Stimulated activated CD8-positive, alpha-beta memory T cell treated with anti-CD3 and anti-CD28 coated beads, Interleukin-15, amount 100 ng/mL, for 48 hours (primary cell): ENCODE data around the gene EPO.

Source experiments
- DNase-seq, 2 donors: peaks; one replicate each; pipeline ENCODE4 v3.0.0-alpha.2; 2020; ENCODE audit warnings: low read depth in 2 of 2

Gene EPO

DNA sequence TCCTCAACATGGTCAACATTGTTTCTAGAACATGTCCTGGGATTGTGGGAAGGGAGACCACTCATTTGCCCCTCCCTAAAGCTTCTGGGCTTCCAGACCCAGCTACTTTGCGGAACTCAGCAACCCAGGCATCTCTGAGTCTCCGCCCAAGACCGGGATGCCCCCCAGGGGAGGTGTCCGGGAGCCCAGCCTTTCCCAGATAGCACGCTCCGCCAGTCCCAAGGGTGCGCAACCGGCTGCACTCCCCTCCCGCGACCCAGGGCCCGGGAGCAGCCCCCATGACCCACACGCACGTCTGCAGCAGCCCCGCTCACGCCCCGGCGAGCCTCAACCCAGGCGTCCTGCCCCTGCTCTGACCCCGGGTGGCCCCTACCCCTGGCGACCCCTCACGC, at the start of gene EPO:
Gene EPO, plus strand, starts transcription at position 190 of the 392 bp plus-strand sequence. CDS start 513 bp downstream, outside the sequence.
- no peak for DNase-seq

DNA sequence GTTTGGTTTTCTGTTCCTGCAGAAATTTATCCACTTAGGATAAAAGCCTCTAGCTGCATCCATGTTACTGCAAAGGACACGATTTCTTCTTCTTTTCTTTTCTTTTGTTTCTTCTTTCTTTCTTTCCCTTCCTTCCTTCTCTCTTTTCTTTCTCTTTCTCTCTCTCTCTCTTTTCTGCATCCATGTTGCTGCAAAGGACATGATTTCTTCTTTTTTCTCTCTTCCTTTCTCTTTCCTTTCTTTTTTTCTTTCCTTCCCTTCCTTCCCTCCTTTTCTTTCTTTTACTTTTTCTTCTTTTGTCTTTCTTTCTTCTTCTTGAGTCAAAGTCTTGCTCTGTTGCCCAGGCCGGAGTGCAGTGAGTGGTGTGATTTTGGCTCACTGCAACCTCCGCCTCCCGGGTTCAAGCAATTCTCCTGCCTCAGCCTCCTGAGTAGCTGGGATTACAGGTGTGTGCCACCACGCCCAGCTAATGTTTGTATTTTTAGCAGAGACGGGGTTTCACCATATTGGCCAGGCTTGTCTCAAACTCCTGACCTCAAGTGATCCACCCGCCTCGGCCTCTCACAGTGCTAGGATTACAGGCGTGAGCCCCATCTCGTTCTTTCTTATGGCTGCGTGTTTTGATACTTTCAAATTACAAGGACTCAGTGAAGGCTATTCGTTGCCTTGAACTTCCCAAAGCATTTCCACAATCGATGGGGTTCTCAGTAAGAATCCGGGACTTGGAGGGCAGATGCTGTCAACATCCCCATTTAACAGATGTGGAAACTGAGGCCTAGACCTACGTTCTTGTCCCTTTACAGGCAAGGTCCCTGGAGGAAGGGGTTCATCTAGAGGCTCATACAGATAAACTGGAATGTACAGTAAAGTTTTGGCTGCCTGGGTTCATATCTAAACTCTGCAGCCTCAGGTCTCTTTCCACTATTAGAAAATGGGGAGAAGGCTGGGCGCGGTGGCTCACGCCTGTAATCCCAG, 48.6 kb upstream of the EPO start:
- DNase-seq = no peak

DNA sequence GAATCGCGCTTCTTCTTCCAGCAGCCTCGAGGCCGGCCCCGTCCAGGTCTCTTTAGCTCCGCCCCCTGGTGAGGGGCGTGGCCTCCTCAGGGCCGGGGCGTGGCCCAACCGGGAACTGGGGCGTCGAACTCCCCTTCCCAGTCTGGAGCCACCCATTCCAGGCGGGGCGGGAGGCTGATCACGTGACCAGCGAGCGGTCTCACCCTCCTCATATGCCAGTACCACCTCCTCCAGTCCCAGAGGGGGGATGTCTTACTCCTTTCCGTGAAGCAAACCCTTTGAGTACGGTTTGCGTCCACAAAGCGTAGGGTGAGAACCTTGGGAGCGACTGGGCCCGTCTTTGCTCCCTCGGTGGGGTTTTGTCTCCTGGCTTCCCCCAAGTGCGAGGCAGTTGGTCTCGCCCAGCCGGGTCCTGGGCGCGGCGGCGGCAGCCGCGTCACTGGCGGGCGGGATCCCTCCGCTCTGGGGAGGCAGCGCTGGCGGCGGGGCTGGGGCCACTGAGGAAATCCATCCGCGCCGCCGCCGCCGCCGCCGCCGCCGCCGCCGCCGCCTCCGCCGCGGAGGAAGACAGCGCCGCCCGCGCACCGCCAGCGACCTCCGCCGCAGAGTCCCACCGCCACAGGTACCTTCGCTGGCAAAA, 46.8 kb upstream of the EPO start, which contains the start of gene GNB2:
Gene GNB2, plus strand, starts transcription at position 439 of the 640 bp plus-strand sequence. CDS start 2,526 bp downstream, outside the sequence.
- DNase-seq = peak; percentile 97

DNA sequence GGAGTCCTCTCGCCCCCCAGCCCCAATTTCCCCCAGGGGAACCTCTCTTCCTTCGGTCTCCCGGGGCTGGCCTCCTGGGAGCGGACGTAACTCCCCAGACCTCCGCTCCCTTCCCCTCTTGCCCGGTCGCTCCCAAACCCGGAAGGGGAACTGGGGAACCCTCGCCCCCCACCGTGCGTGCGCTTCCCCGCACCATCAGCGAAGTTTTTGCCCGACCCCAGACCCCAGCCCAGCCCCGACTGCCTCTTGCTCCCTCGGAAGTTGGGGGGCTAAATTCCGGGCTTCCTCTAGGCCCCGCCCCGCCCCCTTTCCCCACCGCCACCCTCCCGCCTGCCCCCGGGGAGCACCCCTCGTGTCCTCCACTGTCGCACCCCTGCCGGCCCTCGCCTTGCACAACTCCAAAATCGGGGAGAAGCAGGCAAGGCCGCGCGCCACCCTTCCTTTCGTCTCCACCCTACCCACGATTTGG, 46.3 kb upstream of the EPO start:
- no peak for DNase-seq

DNA sequence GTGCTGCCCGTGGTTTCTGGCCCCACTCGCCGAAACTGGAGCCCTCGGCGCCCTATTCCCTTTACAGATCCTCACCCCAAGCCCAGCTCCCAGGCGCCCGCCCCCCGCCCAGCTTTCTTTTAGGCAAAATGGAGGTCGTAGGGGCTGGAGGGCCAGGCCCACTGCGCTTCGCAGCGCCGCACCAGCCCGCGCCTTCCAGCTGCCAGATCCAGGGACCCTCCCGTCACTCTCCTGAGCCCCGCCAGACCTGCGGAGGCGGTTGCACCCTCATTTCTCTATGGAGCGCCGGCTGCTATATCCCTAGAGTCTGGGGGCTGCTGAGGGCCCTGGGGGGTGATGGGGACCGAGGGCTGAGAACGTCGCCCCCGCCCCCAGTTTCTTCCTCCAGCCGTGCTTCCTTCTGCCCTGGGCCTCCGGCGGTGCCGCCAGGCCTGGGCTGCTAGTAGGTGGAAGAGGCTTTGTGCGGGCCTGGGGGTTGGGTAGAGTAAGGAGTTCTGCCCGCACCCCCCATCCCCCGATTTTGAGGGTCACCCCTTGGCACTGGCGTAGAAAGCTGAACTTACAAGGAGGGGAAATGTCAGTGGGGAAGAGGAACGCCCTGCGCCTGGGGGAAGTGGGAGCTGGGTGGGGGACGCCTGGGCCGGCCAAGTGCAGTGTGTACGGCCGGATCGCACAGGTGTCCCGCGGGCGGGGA, 45.7 kb upstream of the EPO start:
- no peak for DNase-seq

DNA sequence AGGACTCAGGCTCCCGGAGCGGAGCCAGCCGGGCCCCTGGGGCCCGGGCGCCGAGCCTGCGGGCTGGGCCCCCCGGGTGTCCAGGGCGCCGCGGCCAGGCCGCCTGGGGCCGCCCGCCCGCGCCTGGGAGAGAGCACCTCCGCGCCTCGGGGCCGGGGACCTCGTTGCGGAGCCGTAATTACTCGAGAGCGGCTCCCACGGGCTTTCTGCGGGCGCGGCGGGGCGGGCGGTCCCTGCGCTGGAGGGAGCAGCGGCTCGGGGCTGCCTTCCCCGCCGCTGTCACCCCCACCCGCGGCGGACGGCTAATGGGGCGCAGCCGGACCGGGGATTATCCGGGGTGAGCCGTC, 45.2 kb upstream of the EPO start:
- DNase-seq = no peak

DNA sequence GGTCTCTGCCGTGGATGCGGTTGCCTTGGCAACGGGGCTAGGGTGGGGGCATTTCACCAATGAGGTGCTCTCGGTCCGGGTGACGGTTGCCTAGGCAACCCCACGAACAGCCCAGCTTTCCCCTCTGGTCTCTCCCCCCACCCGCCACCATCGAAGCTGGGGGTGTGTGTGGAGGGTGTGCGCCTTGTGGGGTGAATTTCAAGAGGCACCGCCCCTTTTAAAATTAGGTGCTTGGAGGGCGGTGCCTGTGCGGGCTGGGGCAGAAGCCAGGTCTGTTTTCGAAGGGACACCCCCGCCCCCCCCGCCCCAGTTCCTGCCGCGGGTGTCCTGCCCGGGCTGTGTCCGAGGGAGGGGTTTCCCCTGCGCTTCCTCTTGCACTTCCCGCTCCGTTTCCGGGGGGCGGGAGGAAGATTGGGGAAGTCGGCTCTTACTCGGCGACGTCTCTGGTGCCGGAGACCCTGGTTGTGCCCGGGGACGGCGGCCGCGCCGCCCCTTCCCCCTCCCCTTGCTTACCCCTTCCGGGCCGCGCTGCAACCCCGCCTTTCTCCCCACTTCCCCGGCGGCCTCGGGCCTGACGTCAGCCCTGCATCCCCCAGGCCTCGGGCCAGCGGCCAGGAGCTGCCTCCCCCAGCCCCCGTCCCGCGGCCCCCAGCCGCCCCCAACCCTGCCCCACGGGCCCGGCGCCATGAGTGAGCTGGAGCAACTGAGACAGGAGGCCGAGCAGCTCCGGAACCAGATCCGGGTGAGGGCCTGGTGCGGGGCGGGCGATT, 44.5 kb upstream of the EPO start:
- DNase-seq = peak; percentile 78

DNA sequence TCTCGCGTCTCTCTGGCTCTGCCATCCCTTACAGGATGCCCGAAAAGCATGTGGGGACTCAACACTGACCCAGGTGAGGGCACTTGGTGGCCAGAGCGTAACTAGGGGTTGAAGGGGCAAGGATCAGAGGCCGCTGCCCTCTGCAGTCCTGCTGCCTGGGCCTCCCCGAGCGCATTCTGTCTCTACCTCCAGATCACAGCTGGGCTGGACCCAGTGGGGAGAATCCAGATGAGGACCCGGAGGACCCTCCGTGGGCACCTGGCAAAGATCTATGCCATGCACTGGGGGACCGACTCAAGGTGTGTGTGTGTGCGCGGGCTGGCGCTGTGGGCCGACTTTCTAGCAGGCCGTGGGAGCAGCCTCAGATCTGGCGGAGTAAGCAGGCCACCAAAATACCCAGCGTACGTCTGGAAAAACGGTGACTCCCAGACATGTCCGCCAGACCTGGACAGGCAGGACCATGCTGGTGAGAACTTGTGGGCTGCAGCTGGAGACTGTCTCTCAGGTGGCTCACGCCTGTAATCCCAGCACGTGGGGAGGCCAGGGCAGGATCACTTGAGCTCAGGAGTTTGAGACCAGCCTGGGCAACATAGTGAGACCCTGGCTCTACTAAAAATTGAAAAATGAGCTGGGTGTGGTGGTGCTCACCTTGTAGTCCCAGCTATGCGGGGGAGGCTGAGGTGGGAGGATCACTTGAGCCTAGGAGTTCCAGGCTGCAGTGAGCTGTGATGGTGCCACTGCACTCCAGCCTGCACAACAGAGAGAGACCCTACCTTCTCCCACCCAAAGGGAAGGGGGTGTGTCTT, 43.6 kb upstream of the EPO start:
- no peak for DNase-seq

DNA sequence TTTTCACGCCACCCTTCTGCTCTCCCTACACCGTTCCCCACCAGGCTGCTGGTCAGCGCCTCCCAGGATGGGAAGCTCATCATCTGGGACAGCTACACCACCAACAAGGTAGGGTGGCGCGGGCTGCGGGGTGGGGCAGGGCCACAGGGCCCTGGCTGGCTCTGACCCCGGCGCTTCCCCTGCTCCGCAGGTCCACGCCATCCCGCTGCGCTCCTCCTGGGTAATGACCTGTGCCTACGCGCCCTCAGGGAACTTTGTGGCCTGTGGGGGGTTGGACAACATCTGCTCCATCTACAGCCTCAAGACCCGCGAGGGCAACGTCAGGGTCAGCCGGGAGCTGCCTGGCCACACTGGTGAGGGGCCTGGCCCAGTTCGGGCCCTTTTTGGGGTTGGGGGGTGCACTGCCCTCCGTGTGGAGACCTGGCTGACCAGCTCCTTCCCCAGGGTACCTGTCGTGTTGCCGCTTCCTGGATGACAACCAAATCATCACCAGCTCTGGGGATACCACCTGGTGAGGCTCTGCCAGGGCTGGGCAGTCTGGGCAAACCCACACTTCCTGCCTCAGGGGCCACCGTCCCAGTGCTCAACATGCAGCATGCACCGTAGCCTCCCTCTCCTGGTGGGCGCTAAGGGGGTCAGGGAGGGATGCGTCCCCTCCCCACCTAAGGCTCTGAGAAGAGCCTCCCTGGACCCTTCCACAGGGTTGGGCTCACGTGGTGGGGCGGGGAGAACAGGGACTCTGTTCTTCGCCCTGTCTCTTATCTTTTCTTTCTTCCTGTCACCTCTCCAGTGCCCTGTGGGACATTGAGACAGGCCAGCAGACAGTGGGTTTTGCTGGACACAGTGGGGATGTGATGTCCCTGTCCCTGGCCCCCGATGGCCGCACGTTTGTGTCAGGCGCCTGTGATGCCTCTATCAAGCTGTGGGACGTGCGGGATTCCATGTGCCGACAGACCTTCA, 42.7 kb upstream of the EPO start:
- DNase-seq = no peak

DNA sequence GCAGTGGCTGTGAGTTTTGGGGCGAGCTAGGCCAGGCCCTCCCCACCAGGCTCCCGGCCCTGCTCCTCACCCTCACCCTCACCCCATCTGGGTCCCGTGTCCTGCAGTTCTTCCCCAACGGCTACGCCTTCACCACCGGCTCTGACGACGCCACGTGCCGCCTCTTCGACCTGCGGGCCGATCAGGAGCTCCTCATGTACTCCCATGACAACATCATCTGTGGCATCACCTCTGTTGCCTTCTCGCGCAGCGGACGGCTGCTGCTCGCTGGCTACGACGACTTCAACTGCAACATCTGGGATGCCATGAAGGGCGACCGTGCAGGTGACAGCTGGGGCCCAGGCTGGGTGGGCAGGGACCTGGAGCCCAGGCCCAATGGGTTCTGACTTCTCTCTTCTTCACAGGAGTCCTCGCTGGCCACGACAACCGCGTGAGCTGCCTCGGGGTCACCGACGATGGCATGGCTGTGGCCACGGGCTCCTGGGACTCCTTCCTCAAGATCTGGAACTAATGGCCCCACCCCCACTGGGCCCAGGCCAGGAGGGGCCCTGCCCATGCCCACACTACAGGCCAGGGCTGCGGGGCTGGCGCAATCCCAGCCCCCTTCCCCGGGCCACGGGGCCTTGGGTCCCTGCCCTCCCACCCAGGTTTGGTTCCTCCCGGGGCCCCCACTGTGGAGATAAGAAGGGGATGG, 41.8 kb upstream of the EPO start:
- DNase-seq = no peak

DNA sequence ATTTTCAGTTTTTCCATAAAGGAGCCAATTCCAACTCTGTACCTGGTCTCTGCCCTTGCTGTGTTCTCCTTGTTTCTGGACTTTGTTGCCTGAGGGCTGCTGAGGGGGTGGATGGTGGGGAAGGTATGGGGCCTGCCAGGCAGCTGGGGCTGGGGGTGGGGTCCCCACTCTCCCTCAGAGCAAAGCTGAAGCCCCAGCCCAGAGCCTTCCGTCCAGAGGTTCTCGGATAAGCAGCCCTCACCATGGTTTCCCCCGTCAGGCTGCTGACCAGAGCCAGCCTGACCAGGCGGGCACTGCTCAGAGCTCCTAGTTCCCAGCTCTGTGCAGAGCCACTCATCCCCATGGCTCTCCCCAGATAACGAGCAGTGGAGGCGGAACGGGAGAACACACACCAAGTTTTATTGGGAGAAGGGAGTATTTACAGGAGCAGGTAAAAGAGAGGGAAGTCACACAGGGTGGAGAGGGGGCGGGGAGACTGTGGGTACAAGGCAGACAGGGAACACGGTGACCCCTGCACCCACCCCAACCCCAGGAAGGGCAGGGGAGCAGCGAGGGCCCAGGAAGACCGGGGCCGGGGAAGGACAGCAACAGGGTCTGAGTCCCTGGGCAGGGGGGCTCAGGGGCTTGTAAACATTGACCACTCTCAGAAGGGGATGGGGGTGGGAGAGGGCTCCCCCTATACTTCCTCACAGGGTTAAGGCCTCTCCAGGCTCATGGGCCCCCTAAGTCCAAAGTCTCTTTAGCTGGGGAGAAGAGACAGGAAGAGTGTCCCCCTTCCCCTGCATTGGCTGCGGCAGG, 40.9 kb upstream of the EPO start:
- DNase-seq = no peak

DNA sequence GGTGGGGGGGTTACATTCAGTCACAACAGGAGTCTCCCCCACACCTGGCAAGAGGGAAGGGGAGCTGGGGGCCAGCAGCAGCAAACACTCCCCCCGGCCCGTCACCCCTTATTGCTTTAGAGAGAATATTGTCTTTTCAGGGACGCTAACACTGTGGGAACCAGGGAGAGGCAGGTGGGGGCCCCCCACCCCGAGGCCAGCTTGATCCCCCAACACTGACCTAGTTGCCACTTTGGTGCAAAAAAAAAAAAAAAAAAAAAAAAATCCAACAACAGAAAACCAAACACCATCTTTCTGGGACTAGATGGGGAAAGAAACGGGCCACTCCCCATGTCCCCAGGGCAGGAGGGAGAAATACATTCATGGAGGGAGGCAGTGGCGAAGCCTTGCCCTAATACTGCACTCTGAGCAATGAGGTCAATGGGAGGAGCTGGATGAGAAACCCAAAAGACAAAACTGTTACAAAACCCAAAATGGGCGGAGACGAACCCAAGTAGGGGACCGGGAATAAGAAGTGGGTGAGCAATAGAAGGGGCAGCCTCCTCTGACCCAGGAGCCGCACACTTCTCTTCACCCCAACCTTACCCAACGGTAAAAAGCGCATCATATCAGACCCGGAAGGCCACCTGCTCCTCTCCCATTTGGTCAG, 40.2 kb upstream of the EPO start:
- no peak for DNase-seq

DNA sequence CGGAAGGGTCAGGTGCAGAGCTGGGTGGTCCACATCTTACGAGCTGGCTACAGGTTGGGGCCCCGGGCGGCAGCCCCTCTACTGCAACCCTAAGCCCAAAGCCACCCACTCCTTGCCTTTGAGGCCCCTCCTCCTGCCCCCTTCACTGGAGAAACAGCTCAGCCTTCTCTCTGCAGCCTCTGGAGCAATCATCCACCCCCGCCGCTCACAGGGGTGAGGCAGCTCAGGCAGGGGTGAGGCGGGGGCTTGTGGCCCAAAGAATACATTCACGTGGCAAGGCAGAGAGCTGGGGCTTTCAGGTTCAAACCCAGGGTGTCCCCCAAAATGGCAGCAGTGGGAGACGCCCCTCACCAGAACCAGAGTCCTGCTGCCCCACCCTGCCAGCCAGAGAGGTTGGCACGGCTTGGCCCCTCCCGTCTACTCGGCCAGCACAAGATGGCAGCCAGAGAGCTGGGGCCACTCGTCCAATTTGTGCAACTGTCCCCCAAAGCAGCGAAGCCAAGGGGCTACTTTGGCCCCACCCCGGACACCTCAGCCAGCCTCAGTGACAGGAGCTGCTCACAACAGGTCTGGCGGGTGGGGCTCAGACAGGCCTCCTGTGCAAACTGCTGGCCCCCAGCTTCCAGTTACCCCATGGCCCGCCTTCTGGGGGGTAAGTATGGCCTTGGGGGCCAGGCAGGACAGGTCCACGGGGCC, 39.5 kb upstream of the EPO start:
- no peak for DNase-seq

DNA sequence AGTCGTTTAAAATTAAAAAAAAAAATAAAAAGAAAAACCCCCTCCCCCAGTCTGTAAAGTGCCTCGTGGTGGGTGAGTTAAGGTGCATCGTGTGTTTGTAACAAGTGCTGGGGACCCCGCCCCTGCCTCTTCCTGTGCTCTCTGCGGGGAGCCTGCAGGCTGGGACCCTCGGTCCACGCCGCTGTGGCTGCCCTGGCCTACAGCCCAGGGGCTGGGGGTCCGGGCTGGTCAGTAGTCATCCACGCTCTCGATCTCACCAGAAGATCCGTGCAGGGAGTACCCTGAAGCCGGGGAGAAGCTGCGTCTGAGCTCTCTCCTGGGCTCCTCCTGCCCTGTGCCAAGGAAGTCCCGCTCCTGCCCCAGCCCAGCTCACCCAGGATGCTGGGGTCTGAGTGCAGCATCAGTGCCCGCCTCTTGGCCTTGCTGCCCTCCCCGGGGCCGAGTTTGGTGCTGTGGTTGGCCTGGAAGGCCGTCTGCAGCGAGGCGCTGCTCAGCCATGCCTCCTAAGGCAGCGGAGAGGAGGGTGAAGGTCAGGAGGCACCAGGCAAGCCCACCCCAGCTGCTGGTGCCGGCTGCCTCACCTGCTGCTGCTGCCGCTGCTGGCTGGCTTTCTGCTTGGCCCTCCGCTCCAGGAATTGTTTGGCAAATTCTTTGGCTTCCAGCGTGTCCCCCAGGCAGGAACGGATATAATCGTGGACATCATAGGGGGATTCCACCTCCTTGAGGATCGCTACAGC, 38.6 kb upstream of the EPO start:
- DNase-seq = no peak

DNA sequence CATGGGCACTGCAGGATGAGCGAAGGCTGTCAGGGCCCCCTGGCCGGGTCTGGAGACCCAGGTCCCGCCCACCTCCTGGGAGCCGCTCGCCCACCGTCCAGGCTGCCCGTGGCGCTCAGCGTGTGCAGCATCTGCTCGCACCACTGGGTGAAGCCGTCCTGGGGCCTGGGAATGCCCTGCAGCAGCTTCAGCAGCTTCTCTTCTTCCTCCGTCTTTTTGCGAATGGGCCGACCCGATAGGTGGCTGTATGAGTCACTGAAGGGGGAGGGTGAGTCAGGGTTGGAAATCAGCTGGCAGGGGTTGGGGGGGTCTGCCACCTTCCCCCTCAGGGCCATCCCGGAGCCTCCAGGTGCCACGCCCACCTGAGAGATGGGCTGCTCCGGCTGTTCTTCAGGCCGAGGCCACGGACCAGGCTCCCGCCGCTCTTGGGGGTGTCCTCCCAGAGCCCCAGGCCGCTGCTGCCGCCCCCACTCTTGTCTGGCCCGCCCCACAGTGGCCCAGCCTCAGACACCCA, 38.0 kb upstream of the EPO start:
- DNase-seq = no peak
